GM12891 (cell line): ENCODE measurements around the gene WDR82.

Experiments used
- POLR2A ChIP-seq: IDR thresholded peaks from 2 replicates; pipeline ENCODE4 v1.6.1; 2011; ENCODE audit warnings: low read depth, low read length, control low read depth
- POLR2AphosphoS5 ChIP-seq: IDR thresholded peaks from 2 replicates; pipeline ENCODE4 v1.6.1; 2011; ENCODE audit warnings: low read depth, low read length, control low read depth
- POU2F2 ChIP-seq: IDR thresholded peaks from 2 replicates; pipeline ENCODE4 v1.6.1; 2011; ENCODE audit warnings: low read depth, mild to moderate bottlenecking, control low read depth, low read length, moderate library complexity
- TAF1 ChIP-seq: IDR thresholded peaks from 2 replicates; pipeline ENCODE4 v1.6.1; 2011; ENCODE audit warnings: low read depth, low read length, control low read depth

GRCh38 chr3:52256622-52257021, 21.8 kb downstream of the WDR82 start:
- TF ChIP-seq POLR2A (0 out of 2 replicates have a peak, but pooled peaks have one; percentile 20), POLR2AphosphoS5 (no peak), TAF1 (no peak), POU2F2 (no peak)
